ENCODE measurements around the gene ANTXR2.

Gene ANTXR2

GRCh38 chr4:79927931-79928330 is 145.1 kb downstream of the ANTXR2 start:
- H3K4me2 ChIP-seq (ENCODE audit: low read depth, low read length) = no peak overlapping the region
- DNase-seq = no peak
- no peaks in the 10 kb centered on the region for H3K9me2 ChIP-seq (replicated peaks; ENCODE audit: insufficient read depth, low read length)
- no peaks in the 10 kb centered on the region for H4K20me1 ChIP-seq (ENCODE audit: insufficient read depth, low read length)
- no peaks in the 10 kb centered on the region for H3K27me3 ChIP-seq (replicated peaks; ENCODE audit: insufficient read depth, low read length)
- H3F3A ChIP-seq (ENCODE audit: insufficient read depth, low read length) = no peaks in the 10 kb centered on the region
- H3K9me3 ChIP-seq (replicated peaks; ENCODE audit: insufficient read depth, low read length) = no peaks in the 10 kb centered on the region
- H3K27ac ChIP-seq (ENCODE audit: low read length) = no peak overlapping the region
- no peaks in the 10 kb centered on the region for H3K79me2 ChIP-seq (ENCODE audit: low read length)
- H3K9ac ChIP-seq (ENCODE audit: low read length) = no peak overlapping the region
- no peak overlapping the region for H3K4me3 ChIP-seq (ENCODE audit: low read length)
- TF ChIP-seq EZH2phosphoT487 (IDR thresholded peaks at IDR 0.05; ENCODE audit: low read length) (no peak), EZH2 (optimal IDR thresholded peaks at IDR 0.05; ENCODE audit: low read depth, low read length) (no peak)
- TF ChIP-seq, protein P1, sequence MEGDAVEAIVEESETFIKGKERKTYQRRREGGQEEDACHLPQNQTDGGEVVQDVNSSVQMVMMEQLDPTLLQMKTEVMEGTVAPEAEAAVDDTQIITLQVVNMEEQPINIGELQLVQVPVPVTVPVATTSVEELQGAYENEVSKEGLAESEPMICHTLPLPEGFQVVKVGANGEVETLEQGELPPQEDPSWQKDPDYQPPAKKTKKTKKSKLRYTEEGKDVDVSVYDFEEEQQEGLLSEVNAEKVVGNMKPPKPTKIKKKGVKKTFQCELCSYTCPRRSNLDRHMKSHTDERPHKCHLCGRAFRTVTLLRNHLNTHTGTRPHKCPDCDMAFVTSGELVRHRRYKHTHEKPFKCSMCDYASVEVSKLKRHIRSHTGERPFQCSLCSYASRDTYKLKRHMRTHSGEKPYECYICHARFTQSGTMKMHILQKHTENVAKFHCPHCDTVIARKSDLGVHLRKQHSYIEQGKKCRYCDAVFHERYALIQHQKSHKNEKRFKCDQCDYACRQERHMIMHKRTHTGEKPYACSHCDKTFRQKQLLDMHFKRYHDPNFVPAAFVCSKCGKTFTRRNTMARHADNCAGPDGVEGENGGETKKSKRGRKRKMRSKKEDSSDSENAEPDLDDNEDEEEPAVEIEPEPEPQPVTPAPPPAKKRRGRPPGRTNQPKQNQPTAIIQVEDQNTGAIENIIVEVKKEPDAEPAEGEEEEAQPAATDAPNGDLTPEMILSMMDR (IDR thresholded peaks at IDR 0.05; ENCODE audit: low read length) = no peak
- H3K36me3 ChIP-seq (replicated peaks; ENCODE audit: insufficient read depth, low read length) = no peaks in the 10 kb centered on the region
- H2AFZ ChIP-seq (ENCODE audit: low read length) = no peak overlapping the region
- no peaks in the 10 kb centered on the region for H3K4me1 ChIP-seq (ENCODE audit: low read length)

DNA sequence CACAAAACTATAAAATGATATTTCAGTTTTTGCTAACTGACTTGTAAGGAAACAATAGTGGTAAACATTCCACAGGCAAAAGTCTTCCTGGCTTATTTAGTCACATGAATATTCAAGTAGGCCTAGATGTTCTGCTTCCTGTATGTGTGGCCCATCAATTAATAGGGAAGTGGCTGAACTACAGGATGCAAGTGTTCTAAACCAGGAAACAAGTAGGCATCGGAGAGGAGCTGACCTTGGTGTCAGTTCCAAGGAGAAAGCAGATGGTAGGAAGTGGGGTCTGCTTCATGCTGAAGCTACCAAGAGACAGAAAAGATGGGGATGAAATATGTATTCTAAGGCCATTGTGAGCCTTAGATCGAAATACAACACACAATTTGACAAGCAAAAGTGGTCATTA is 149.7 kb downstream of the ANTXR2 start:
- Histone ChIP-seq H3K9me3 (replicated peaks; ENCODE audit: insufficient read depth, low read length) (no peaks in the 10 kb centered on the region), H3K4me3 (ENCODE audit: low read length) (no peak overlapping the region), H3F3A (ENCODE audit: insufficient read depth, low read length) (no peaks in the 10 kb centered on the region), H3K36me3 (replicated peaks; ENCODE audit: insufficient read depth, low read length) (no peaks in the 10 kb centered on the region), H3K9me2 (replicated peaks; ENCODE audit: insufficient read depth, low read length) (no peaks in the 10 kb centered on the region), H3K9ac (ENCODE audit: low read length) (no peak overlapping the region), H4K20me1 (ENCODE audit: insufficient read depth, low read length) (no peaks in the 10 kb centered on the region), H3K27ac (ENCODE audit: low read length) (no peak overlapping the region), H3K27me3 (replicated peaks; ENCODE audit: insufficient read depth, low read length) (no peaks in the 10 kb centered on the region), H2AFZ (ENCODE audit: low read length) (no peak overlapping the region), H3K4me1 (ENCODE audit: low read length) (no peaks in the 10 kb centered on the region), H3K4me2 (ENCODE audit: low read depth, low read length) (no peak overlapping the region), H3K79me2 (ENCODE audit: low read length) (no peaks in the 10 kb centered on the region)
- TF ChIP-seq, protein P1 (IDR thresholded peaks at IDR 0.05; ENCODE audit: low read length) = no peak
- TF ChIP-seq EZH2phosphoT487 (IDR thresholded peaks at IDR 0.05; ENCODE audit: low read length) = no peak
- TF ChIP-seq EZH2 (optimal IDR thresholded peaks at IDR 0.05; ENCODE audit: low read depth, low read length) = no peak
- DNase-seq = no peak

DNA sequence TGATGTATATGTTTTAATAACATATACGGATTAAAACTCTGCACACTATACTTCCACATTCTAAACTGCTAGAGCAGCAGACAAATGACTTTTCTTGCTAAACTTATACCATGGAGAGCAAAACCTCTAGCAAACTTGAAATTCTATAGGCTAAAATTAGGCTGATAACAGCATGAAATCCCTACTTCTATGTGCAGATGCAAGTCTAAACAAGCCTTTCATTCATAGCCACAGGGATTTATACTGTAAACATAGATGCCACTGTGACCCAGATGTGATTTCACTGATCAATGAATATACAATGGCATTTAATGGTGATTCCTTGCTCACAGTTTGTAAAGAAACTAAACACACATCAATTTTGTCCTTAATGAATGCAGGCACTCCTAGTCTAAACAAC is 151.0 kb downstream of the ANTXR2 start:
- Histone ChIP-seq H2AFZ (ENCODE audit: low read length) (no peak overlapping the region), H3K4me3 (ENCODE audit: low read length) (no peak overlapping the region), H3K9ac (ENCODE audit: low read length) (no peak overlapping the region), H3F3A (ENCODE audit: insufficient read depth, low read length) (no peaks in the 10 kb centered on the region), H3K4me2 (ENCODE audit: low read depth, low read length) (no peak overlapping the region), H3K9me3 (replicated peaks; ENCODE audit: insufficient read depth, low read length) (no peaks in the 10 kb centered on the region), H3K4me1 (ENCODE audit: low read length) (no peaks in the 10 kb centered on the region), H3K27ac (ENCODE audit: low read length) (no peak overlapping the region), H3K9me2 (replicated peaks; ENCODE audit: insufficient read depth, low read length) (no peaks in the 10 kb centered on the region), H3K27me3 (replicated peaks; ENCODE audit: insufficient read depth, low read length) (no peaks in the 10 kb centered on the region), H3K79me2 (ENCODE audit: low read length) (no peaks in the 10 kb centered on the region), H4K20me1 (ENCODE audit: insufficient read depth, low read length) (no peaks in the 10 kb centered on the region), H3K36me3 (replicated peaks; ENCODE audit: insufficient read depth, low read length) (no peaks in the 10 kb centered on the region)
- DNase-seq = no peak
- no peak for TF ChIP-seq EZH2phosphoT487 (IDR thresholded peaks at IDR 0.05; ENCODE audit: low read length)
- TF ChIP-seq EZH2 (optimal IDR thresholded peaks at IDR 0.05; ENCODE audit: low read depth, low read length) = no peak
- TF ChIP-seq, protein P1 (IDR thresholded peaks at IDR 0.05; ENCODE audit: low read length) = no peak

All from MM.1S (cell line).